Stimulated activated CD4-positive, alpha-beta T cell treated with anti-CD3 and anti-CD28 coated beads, TNF-alpha, amount 100 ng/mL, for 4 hours (primary cell): ENCODE data around the gene DOK5.

Experiments used
- DNase-seq, 3 experiments: peaks; one replicate each; pipeline ENCODE4 v3.0.0-alpha.2; 2020; ENCODE audit warnings: low read depth in 3 of 3

DOK5 gene

DNA sequence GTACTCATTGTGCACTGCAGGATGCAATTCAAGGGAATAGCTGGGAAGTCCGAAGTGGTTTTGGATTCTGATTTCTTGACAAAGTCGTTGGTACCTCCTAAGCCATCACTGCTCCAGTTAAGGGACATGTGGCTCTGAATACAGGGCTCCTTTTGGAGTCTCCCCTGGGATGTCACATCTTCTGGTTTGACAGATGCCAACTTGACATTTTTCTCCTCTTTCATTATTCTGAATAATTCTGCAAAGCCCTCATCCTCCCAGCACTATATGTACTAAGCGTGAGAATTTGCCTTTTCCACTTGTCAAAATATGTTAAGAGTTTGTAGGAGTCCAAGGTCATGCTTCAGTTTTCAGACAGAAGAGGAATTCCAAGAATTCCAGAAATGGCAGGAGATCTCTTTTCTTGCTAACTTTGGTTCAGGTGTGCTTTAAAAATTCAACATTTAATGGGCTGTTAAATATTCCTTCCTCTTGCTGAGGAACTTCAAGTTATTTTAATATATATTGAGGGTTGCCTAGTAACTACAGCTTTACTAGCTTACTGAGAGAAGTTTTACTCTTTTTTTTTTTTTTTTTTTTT is 38.7 kb downstream of the DOK5 start:
- DNase-seq = no peak

DNA sequence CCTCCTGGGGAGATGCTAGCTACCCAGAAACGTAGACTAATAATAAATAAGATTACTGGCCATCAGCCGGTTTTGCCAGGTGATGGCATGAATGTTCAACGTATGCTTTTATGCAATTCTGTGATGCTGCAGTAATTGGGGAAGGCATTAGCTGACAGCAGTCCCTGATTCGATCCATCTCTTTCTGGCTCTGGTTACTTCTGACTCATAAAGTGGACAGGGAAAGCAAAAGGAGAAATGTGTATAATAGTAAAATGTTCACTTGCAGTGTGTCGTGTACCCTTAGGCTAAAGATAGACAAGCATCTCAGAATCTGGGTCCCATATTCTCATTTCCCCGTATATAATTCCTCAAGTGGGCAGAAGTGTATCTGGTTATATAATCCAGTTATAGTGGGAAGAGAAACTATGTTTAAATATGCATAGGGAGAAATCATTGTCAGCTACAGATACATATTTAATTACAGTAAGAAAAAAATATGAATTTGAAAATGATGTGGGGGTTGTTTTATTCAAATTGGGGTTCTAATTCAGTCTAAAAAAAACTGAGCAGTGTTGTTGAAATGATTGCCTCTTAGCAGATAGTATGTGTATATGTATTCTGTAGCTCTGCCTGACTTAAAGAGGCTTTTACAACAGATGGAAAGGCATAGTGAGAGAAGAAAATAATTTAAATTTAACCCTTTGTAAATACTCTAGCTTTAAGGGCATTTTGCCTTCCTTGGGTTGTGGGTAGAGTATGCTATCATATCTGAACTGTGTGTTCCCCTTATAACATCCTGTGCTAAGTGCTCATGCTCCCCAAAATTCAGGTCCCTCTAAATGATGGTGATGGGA is 40.6 kb downstream of the DOK5 start:
- no peak for DNase-seq

DNA sequence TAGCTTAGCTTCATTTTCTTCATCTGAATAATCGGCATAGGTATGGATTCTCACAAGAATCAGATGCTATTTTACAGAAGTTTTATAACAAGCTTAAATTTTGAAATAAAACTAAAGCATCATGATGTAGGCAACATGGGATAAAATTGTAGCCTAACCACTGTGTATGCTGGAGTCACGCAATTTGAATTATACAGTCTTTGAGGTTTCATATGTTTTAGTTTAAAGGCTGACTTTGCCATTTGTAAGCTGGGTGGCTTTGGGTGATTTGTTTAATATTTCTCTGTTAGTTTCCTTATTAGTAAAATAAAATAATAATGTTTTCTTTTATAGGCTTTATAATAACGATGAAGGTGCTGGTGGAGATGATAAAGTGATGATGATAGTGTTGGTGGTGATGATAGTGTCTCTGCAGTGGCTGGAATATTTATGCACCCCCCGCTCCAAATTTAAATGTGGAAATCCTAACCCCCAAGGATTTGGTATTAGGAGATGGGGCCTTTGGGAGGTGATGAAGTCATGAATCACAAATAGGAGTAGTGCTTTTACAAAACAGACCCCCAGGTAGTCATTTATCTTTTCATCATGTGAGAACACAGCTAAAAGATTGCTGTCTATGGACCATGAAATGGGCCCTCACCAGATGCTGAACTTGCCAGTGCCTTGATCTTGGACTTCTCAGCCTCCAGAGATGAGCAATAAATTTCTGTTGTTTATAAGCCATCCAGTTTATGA is 42.0 kb downstream of the DOK5 start:
- no peak for DNase-seq

DNA sequence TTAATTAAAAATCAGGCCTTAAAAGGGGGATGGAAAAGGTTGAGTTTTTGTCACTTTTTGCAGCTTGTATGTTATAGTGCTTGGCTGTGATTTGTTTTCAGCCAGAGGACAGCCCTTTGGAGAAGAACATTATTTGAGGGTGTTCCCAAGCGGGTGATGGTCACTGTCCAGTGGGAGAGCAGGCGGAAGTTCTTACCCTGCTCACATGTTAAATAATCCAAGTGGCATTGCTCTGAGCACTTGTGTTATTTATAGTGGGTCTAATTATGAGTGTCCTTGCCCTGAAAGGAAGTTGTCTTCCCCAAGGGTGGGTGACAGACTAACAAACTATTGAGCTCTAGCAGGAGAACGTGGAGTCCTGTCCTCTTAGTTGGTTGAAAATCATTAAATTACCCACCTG is 49.5 kb downstream of the DOK5 start:
- no peak for DNase-seq

DNA sequence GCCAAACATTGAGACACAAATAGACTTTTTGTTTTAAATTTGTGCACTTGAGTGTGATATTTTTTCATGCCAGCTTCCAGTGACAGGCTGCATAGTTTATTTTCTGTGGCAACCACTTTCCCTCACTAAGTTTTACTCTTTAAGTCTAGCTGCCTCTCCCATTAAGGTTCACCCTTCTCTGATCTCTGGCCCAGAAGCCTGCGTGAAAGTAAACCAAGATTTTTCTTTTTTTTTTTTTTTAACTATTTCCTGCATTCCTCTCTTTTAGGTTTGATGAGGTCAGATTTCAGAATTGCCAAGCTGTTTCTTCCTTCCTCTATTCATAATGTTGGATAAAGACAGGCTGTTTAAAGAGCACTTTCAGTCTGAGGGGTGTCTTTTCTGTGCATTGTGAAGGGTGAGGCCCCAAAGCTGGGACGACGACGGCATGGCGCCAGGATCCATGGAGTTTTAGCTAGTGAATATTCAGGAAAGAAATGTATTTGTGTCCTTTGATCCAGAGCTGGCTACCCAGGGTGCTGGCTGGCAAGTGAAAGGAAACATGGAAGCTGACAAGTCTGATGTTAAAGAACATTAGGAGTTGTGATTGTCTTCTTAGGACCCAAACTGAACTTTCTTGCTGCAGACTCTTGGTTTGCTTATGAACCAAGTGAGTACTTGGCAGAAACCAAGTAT is 50.7 kb downstream of the DOK5 start:
- DNase-seq = no peak

DNA sequence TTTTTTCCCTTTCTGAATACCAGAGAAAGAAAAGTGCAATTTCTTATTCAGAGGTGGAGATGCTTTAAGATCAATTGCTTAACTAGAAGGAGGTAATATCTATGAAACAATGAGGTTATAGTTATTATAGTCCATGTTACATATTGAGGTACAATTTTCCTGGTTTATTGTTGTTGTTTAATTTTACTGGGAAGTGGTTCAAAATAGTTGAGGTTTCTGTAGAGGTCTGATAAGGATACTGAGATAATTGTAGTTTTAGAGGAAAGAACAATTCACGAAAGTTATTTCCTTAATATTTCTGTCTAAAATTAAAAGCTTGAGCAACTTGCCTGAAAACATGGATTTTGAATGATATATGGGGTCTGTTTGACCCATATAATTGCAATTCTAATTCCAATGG is 51.4 kb downstream of the DOK5 start:
- no peak for DNase-seq

DNA sequence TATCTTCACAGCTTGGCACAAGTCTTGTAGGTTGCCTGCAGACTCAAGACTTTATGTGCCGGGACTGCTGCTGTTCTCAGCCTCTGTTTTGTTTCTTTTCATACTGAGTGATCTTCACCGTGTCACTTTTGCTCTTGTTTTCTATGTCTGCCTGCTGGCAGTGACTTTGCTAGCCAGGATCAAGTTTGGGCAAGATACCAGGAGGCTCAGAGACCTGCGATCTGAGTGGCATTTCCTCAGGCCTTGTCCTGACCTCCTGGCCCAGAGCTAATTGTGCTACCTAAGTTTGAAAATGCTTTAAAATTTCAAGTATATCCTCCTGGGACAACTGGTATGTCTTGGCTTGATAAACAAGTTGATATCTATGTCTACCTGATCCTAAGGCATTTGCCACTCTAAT is 57.2 kb downstream of the DOK5 start:
- no peak for DNase-seq

DNA sequence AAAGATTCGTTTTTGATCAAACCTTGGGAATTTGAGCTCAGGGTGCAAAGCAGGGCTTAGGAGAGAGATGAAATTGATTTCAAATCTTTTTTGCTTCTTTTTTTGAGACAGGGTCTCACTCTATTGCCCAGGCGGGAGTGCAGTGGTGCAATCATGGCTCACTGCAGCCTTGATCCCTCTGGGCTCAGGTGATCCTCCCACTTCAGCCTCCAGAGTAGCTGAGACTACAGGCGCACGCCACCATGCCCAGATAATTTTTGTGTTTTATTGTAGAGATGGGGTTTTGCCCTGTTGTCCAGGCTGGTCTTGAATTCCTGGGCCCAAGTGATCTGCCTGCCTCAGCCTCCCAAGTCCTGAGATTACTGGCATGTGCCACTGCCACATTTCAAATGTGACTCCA is 58.7 kb downstream of the DOK5 start:
- DNase-seq = no peak

- no peak for DNase-seq
Observed at GRCh38 chr20:54535033-54535432, 59.6 kb downstream of the DOK5 start.

DNA sequence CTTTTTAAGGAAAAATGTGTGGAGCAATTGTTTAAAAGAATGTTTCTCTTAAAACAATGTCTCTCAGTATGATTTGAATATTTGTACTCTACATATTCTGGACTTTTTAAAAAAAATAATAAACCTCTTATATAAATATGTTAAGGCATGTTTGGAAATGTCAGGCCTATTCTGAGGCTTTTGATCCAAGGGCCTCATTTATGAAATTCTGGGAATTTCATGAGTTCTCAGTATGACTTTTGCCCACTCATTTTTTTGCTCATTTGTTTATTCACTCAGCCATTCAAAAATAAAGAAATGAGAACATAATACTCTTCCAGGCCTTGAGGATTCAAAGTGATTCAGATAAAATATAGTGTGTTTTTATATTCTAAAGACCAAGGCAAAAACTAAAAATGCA is 60.4 kb downstream of the DOK5 start:
- no peak for DNase-seq

DNA sequence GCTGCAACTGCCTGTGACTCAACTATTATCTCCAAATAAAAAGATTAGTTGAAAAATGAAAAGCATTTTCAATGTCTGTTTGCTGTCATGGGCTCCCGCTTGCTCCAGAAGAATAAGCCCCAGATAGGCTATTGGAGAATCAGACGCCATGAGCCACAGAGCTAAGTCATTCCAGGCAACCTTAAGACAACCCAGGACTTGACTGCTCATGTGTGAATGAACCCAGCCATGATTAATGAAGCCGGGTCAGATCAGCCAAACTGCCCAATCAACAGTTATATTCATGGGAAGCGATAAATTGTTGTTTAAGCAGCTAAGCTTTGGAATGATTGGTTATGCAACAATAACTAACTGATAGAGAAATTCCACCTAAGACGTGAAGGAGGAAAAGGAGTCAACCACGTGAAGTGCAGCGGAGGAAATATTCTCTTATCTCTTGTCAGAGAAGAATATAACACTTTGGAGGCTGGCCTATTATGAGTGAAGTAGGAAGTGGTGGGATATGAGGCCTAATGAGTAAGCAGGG is 64.2 kb downstream of the DOK5 start:
- DNase-seq = no peak

DNA sequence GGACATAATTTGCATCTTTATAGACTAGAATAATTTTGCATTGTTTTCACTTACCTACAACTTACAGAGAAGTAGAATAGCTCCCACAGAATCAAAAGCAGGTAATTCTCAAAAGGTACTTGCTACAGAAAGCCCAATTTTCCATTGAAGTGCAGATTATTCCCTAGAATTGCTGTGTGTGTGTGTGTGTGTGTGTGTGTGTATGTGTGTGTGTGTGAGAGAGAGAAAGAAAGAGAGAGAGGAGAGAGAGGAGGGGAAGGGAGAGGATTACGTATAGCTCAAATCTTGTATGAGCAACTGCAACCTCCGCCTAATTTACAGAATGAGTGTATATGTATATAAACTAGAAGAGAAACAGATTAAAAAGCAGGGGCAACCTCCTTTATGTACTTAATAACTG is 68.0 kb downstream of the DOK5 start:
- DNase-seq = no peak

- no peak for DNase-seq
Observed at GRCh38 chr20:54545676-54546358, 70.4 kb downstream of the DOK5 start.

- DNase-seq = no peak
Observed at GRCh38 chr20:54548849-54549248, 73.5 kb downstream of the DOK5 start.

DNA sequence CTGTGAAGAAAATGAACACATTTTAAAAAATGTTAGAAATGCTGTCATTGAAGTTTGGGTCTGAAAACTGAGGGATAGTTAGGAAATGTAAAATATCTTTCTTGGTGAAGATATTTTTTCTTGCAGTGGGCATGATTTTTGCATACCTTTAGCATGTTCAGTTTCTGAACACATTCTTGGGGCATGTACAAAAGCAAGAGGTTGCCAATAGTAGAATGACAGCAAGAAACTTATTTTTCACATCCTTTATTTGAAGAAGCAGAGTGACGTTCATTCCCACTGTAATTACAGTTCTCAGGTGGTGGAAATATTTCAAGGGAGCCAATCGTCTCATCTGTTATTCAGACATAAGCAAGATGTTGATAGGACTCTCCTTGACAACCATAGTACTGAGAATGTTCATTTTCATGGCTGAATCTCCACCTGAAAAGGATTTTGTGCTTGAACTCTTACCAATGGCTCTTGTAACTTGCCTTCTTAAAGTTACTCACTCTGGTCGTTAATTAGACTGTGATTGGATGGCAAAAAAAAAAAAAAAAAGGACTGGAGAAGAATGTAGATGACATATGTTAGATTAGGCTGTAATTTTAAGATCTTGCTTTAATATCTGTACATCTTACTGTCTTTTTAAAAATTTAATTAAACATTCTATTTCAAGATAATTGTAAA is 74.4 kb downstream of the DOK5 start:
- DNase-seq = no peak

DNA sequence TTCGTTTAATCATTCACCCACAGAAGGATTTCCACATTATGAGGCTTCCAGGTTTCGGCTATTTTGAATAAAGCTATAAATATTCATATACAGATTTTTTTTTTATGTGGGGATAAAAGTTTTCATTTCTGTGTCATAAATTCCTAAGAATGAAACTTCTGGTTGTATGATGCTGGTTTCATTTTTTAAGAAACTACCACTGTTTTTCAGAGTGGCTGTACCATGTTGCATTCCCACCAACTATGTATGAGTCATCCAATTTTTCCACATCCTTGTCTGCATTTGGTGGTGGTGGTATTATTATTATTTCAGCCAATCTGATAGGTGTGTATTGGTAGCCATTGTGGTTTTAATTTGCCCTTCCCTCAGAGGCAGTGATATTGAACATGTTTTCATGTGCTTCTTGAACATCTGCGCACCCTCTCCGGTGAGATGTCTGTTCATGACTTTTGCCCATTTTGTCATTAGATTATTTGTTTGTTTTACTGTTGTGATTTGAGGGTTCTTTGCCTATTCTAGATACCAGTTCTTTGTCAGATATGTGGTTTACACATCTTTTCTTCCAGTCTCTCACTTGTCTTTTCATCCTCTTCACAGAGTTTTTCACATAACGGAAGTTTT is 75.5 kb downstream of the DOK5 start:
- DNase-seq = no peak

DNA sequence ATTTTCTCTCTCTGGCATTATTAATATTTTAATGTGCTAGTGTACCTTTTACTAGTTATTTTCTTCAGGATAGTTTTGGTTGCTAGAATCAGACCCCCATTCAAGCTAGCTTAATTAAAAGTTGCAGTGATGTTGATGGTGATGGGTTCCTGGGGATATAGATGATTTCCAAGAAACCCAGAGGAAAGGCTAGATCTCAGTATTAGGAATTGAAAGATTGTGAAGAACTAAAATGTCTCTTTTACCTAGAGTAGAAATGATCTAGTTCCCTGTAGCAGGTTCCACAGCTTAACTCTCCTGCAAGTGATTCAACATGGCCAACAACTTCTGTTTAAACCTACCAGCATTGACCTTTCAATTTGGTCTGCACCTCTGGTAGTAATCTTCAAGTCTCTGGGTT is 78.6 kb downstream of the DOK5 start:
- no peak for DNase-seq

DNA sequence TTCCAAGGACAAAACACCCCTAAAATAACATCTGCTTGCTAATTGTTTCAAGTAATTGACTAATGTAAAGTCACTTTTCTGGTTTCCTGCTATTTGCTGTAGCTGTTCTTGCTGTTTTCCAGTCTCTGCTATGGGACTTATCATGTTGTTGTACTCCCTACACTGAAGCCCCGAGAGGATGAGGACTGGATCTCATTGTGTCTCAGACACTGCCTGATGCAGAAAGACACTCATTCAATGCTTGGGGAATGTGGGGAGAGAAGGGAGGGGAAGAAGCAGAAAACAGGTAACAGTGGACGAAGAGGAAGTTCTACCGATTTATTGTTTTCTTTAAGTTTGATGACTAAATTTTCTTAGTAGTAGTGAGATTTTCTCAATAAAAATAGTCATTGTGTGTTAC is 79.8 kb downstream of the DOK5 start:
- DNase-seq = no peak

- no peak for DNase-seq
Observed at GRCh38 chr20:54556406-54556805, 81.0 kb downstream of the DOK5 start.

GRCh38 chr20:54557806-54558590 is 82.6 kb downstream of the DOK5 start:
- DNase-seq = no peak
